PC-3 (cell line): ENCODE measurements around the gene DGKH. TPM values are rescaled to one million over a fixed set of nuclear protein-coding genes. Genes with fewer than 3 reads are reported as not detected.
A peak's percentile ranks its signal among the peaks of the same experiment; 100 is the strongest.

Source experiments
- ATAC-seq: fragments of 200-7000 bp; cut with Tn5 transposase; 2 replicates; pipeline ENCODE4 v1.9.1; 2020; ENCODE audit warnings: mild to moderate bottlenecking, moderate library complexity
- Bru-seq: library from RNA; stranded (reverse); fragments of 400-500 nt; gene quantifications from one replicate; lab custom pipeline; 2021; lab: Mats Ljungman, UMichigan
- BruChase-seq, 2 experiments: library from RNA; stranded (reverse); fragments of 400-500 nt; gene quantifications; one replicate each; lab custom pipeline; 2021; lab: Mats Ljungman, UMichigan
- BruUV-seq: library from RNA; stranded (reverse); fragments of 400-500 nt; replicated peaks from 2 replicates; lab custom pipeline; 2021; lab: Mats Ljungman, UMichigan
- CTCF ChIA-PET: fragments of 300-600 bp; sonication (Branson Sonifier 250); formaldehyde crosslinking; loops from one replicate; lab custom pipeline; 2022; ENCODE audit warnings: antibody characterized with exemption; lab: Charles Lee
- POLR2A ChIA-PET: fragments of 300-600 bp; sonication (Branson Sonifier 250); formaldehyde crosslinking; loops from one replicate; lab custom pipeline; 2022; ENCODE audit warnings: antibody characterized with exemption; ENCODE audit not compliant: unreplicated experiment; lab: Charles Lee
- DNase-seq: peaks from one replicate; pipeline ENCODE4 v3.0.0-alpha.2; 2015
- H2AFZ ChIP-seq: fragments of 300-600 bp; sonication (generic); 2 replicates; pipeline ENCODE4 v1.6.0; 2016; ENCODE audit warnings: antibody characterized with exemption, low read length
- H3F3A ChIP-seq: fragments of 300-600 bp; sonication (generic); one replicate; pipeline ENCODE4 v1.6.0; 2017; ENCODE audit warnings: antibody characterized with exemption, low read length, control low read depth, mild to moderate bottlenecking; ENCODE audit not compliant: unreplicated experiment
- H3K27ac ChIP-seq: fragments of 300-600 bp; sonication (generic); 2 replicates; pipeline ENCODE4 v1.5.1; 2016; ENCODE audit warnings: mild to moderate bottlenecking, low read length
- H3K27me3 ChIP-seq: fragments of 300-600 bp; sonication (generic); 2 replicates; pipeline ENCODE4 v1.6.1; 2016; ENCODE audit warnings: low read length, mixed read lengths
- H3K36me3 ChIP-seq: fragments of 300-600 bp; sonication (generic); 2 replicates; pipeline ENCODE4 v1.6.1; 2016; ENCODE audit warnings: low read depth, mixed run types, low read length, mixed read lengths
- H3K4me1 ChIP-seq: fragments of 300-600 bp; sonication (generic); 2 replicates; pipeline ENCODE4 v1.5.1; 2016; ENCODE audit warnings: low read length; ENCODE audit not compliant: insufficient read depth
- H3K4me2 ChIP-seq: fragments of 300-600 bp; sonication (generic); 2 replicates; pipeline ENCODE4 v1.6.0; 2016; ENCODE audit warnings: low read length
- H3K4me3 ChIP-seq: fragments of 300-600 bp; sonication (generic); 2 replicates; pipeline ENCODE4 v1.5.1; 2016; ENCODE audit warnings: mild to moderate bottlenecking, low read length, mixed read lengths
- H3K79me2 ChIP-seq: fragments of 300-600 bp; sonication (generic); 2 replicates; pipeline ENCODE4 v1.6.1; 2017; ENCODE audit warnings: low read length, mixed read lengths
- H3K9ac ChIP-seq: fragments of 300-600 bp; sonication (generic); 2 replicates; pipeline ENCODE4 v1.6.0; 2016; ENCODE audit warnings: mild to moderate bottlenecking, low read length
- H3K9me2 ChIP-seq: fragments of 300-600 bp; sonication (generic); replicated peaks from 2 replicates; pipeline ENCODE4 v1.6.1; 2016; ENCODE audit warnings: mixed run types, low read length, mixed read lengths
- H3K9me3 ChIP-seq: fragments of 300-600 bp; sonication (generic); 2 replicates; pipeline ENCODE4 v1.6.1; 2016; ENCODE audit warnings: low read length, mixed read lengths
- H4K20me1 ChIP-seq: fragments of 300-600 bp; sonication (generic); 2 replicates; pipeline ENCODE4 v1.6.1; 2016; ENCODE audit warnings: low read length, mixed read lengths
- CTCF ChIP-seq: fragments of 300-600 bp; sonication (generic); conservative IDR thresholded peaks from 2 replicates; pipeline ENCODE4 v1.5.1; 2017; ENCODE audit warnings: antibody characterized with exemption, low read depth, mild to moderate bottlenecking, low read length
- EZH2 ChIP-seq: fragments of 300-600 bp; sonication (generic); IDR thresholded peaks from one replicate; pipeline ENCODE4 v1.6.1; 2017; ENCODE audit warnings: antibody characterized with exemption, mild to moderate bottlenecking, low read length; ENCODE audit not compliant: unreplicated experiment
- EZH2phosphoT487 ChIP-seq: fragments of 300-600 bp; sonication (generic); IDR thresholded peaks from 2 replicates; pipeline ENCODE4 v1.6.1; 2018; ENCODE audit warnings: mild to moderate bottlenecking, antibody characterized with exemption, low read length, borderline replicate concordance
- intact Hi-C: fragments of 100-400 bp; cut with micrococcal nuclease; formaldehyde crosslinking; loops from 2 replicates; pipeline ENCODE4 v1.9.0; 2023
- long read RNA-seq: library from polyadenylated mRNA; unstranded; transcript quantifications from one replicate; pipeline ENCODE4 v2.0.0, GENCODE V29; 2021; ENCODE audit not compliant: unreplicated experiment
- total RNA-seq: library from RNA; depleted of rRNA; stranded (reverse); fragments of >200 nt; gene quantifications from 2 replicates; pipeline ENCODE4 v1.2.3, GENCODE V29; 2014; rRNA removed

DGKH gene
- total RNA-seq (4.5 and 5.9 TPM in 2 replicates), Bru-seq, nascent RNA (percentile 82 among the genes with signal in this experiment), BruChase-seq, experiment 1, labeled RNA remaining after a 6-hour chase (percentile 74 among the genes with signal in this experiment), BruChase-seq, experiment 2, labeled RNA remaining after a 2-hour chase (percentile 80 among the genes with signal in this experiment)
- long read RNA-seq, partial matches to known transcripts, result 1 of 9 reads
- long read RNA-seq, other reads (novel, unspliced or antisense), result 8 of 9 reads

DNA sequence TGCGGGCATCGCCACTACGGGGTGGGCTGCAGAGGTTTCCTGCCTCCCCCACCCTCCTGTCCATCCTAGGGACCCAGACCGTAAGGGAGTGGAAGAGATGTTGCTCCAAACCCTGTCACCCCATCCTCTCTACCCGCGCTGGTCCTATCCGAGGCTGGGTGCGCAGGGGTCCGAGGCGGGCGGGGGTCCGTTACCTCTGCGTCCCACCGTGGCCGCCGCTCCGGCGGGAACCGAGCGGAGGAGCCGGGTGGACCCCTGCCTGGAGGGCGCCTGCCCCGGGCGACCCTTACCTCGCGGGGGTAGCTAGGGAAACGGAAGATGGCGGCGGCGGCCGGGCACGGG, at the start of gene DGKH:
TSS of gene DGKH (plus strand) at position 307 of the 342 bp plus-strand sequence. CDS start 126 bp downstream, outside the sequence.
- H3K27ac ChIP-seq, result peak within 1 kb of the TSS; percentile 85
- TF ChIP-seq EZH2phosphoT487, result no peak
- TF ChIP-seq CTCF, result no peak
- TF ChIP-seq EZH2, result no peak
- peaks cover 12% of the 10 kb centered on the region for H3K4me1 ChIP-seq
- H3K79me2 ChIP-seq, result peaks cover 80% of the 10 kb centered on the region
- H3F3A ChIP-seq, result no peaks in the 10 kb centered on the region
- no peaks in the 10 kb centered on the region for H4K20me1 ChIP-seq
- H3K9me2 ChIP-seq, result no peaks in the 10 kb centered on the region
- peak within 1 kb of the TSS; percentile 89 for H3K4me2 ChIP-seq
- peak; percentile 16 for ATAC-seq
- ChIA-PET CTCF (interaction anchor here (0.6 to 0.7 kb wide), 2 partner anchors 23 to 1741 kb away, joined by 3 to 15 read pairs; no protein-coding TSS in a partner anchor), POLR2A (interaction anchor here (0.6 to 1.1 kb wide), 3 partner anchors 55 to 352 kb away, joined by 3 to 27 read pairs (median 5); no protein-coding TSS in a partner anchor)
- H2AFZ ChIP-seq, result peak within 1 kb of the TSS; percentile 81
- peak within 1 kb of the TSS; percentile 83 for H3K4me3 ChIP-seq
- peak within 1 kb of the TSS; percentile 90 for H3K9ac ChIP-seq
- intact Hi-C loops, result loop anchor here (5.0 to 10.0 kb wide), 3 partner anchors 59 to 224 kb away; no protein-coding TSS in a partner anchor
- no peaks in the 10 kb centered on the region for H3K9me3 ChIP-seq
- no peaks in the 10 kb centered on the region for H3K27me3 ChIP-seq
- no peak for DNase-seq
- H3K36me3 ChIP-seq, result no peaks in the 10 kb centered on the region
- no TSS peak for BruUV-seq

GRCh38 chr13:42000846-42001245, 47.6 kb upstream of the DGKH start:
- Histone ChIP-seq H3F3A (no peaks in the 10 kb centered on the region), H3K27me3 (no peaks in the 10 kb centered on the region), H3K79me2 (no peaks in the 10 kb centered on the region), H3K4me3 (no peak overlapping the region), H3K27ac (no peak overlapping the region), H3K4me2 (no peak overlapping the region), H3K4me1 (no peaks in the 10 kb centered on the region; the same call in 1 of the 2 replicates), H4K20me1 (no peaks in the 10 kb centered on the region), H3K9ac (no peak overlapping the region), H3K9me3 (no peaks in the 10 kb centered on the region), H2AFZ (no peak overlapping the region), H3K9me2 (no peaks in the 10 kb centered on the region), H3K36me3 (no peaks in the 10 kb centered on the region)
- TF ChIP-seq EZH2, result no peak
- no peak for TF ChIP-seq EZH2phosphoT487
- TF ChIP-seq CTCF, result no peak
- POLR2A ChIA-PET, result no interaction called here
- ATAC-seq, result no peak
- intact Hi-C loops, result no loop called here
- CTCF ChIA-PET, result interaction anchor here (0.6 kb wide), 1 partner anchor 170 kb away, joined by 4 read pairs; no protein-coding TSS in a partner anchor
- BruUV-seq, result no TSS peak
- DNase-seq, result no peak
